NCI-H2196 treated with DMSO at 0.1 percent for 48 hours (cell line): ENCODE results near the gene RANBP17.

Source experiments
- DNase-seq: peaks from one replicate; lab custom pipeline; 2025; ENCODE audit not compliant: unreplicated experiment; lab: John Stamatoyannopoulos, UW

RANBP17 gene

GRCh38 chr5:171344936-171345608, 483.3 kb downstream of the RANBP17 start:
- DNase-seq: no peak
